ENCODE results near the gene ZNF385A. TPM values are rescaled to one million over a fixed set of nuclear protein-coding genes. Genes with fewer than 3 reads are reported as not detected.

The ZNF385A gene
- total and polyA plus RNA-seq, 2 donors (not counting 3 experiments of a cell fraction or from before 2014, with no cell fraction given): 1.6 to 7.9 TPM

DNA sequence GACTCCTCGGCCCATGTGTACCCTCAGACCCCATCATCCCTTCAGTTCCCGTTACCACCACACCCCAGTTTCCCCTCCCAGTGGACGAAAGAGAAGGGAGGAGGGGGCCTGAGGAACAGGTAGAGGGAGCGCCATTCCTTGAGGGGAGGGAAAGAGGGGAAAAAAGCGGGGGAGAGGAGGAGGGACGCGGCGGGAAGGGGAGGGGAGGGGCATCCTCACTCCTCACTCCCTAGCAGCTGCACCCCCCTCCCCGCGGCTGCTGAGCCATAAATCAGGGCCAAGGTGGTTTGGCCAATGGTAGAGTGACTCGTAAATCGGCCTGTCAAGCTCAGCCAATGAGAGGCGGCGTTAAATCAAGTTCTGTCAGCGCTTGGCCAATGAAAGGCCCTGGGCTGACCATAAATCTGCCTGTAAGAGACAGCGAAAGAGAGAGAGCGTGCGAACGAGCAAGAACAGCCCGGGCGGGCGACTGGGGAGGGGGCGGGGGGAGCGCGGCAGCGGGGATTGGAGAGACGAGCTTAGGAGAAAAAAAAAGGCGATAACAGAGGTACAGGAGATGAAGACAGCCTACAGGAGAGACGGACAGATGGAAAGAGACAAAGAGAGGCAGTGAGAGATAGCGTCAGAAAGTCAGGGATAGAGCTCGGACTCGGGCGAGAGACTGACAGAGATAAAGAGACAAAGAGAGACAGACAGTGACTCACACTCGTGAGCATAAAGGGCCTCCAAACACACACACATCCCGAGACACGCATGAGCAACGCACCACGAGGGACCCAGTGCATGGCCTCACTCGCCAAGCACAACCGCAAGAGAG is 25.4 kb downstream of the ZNF385A start:
- Histone ChIP-seq H3K9me1 (replicated peaks; ENCODE audit: control insufficient read depth, extremely low read depth, insufficient read depth, low read length) (no peaks in the 10 kb centered on the region), H3K4me3 (replicated peaks in 1 of 3; ENCODE audit: insufficient read depth in 1 of 3, low read depth in 1 of 3, low read length in 3 of 3) (peak overlapping the region; percentile 27 to 69 (median 69)), H3K27me3 (ENCODE audit: control insufficient read depth in 2 of 2, insufficient read depth in 2 of 2, low read length in 2 of 2) (no peaks in the 10 kb centered on the region), H3K9ac (replicated peaks; ENCODE audit: extremely low read depth, insufficient read depth, low read length) (peak overlapping the region; percentile 81), H3K36me3 (ENCODE audit: control insufficient read depth in 2 of 2, extremely low read depth in 1 of 2, insufficient read depth in 2 of 2, low read length in 2 of 2) (no peaks in the 10 kb centered on the region), H2AFZ (ENCODE audit: low read depth, low read length) (peak overlapping the region; percentile 87), H3K27ac (ENCODE audit: insufficient read depth, low read depth, low read length) (peak overlapping the region; percentile 82), H4K20me1 (replicated peaks; ENCODE audit: control insufficient read depth, extremely low read depth, insufficient read depth, low read length) (no peaks in the 10 kb centered on the region), H3K9me3 (replicated peaks; ENCODE audit: control insufficient read depth, insufficient read depth, low read length) (no peaks in the 10 kb centered on the region), H3K4me1 (ENCODE audit: control insufficient read depth, extremely low read depth, insufficient read depth, low read length) (peaks cover 27% of the 10 kb centered on the region), H3K79me2 (ENCODE audit: control insufficient read depth, insufficient read depth, low read length) (no peaks in the 10 kb centered on the region), H3K4me2 (ENCODE audit: insufficient read depth, low read length) (peak overlapping the region; percentile 79)
- POLR2A ChIA-PET: interaction anchor here (1.1 to 1.3 kb wide), 3 partner anchors 11 to 78 kb away, joined by 5 to 11 read pairs (median 7); partner anchors contain the start of genes CBX5, COPZ1 and HNRNPA1
- DNase-seq (ENCODE audit: low read depth, low spot score) (peak; percentile 99), FAIRE-seq (peak; percentile 99)
- dilution Hi-C loops (cut with MboI; ENCODE audit: extremely low pct_ligation_motif_present, low sequenced_read_pairs): no loop called here
- CTCF ChIA-PET: interaction anchor here (0.8 to 7.8 kb wide), 15 partner anchors 9 to 374 kb away, joined by 3 to 61 read pairs (median 8); partner anchors contain the start of genes CBX5, COPZ1, HNRNPA1 and HOXC10
- TF ChIP-seq, protein P1, sequence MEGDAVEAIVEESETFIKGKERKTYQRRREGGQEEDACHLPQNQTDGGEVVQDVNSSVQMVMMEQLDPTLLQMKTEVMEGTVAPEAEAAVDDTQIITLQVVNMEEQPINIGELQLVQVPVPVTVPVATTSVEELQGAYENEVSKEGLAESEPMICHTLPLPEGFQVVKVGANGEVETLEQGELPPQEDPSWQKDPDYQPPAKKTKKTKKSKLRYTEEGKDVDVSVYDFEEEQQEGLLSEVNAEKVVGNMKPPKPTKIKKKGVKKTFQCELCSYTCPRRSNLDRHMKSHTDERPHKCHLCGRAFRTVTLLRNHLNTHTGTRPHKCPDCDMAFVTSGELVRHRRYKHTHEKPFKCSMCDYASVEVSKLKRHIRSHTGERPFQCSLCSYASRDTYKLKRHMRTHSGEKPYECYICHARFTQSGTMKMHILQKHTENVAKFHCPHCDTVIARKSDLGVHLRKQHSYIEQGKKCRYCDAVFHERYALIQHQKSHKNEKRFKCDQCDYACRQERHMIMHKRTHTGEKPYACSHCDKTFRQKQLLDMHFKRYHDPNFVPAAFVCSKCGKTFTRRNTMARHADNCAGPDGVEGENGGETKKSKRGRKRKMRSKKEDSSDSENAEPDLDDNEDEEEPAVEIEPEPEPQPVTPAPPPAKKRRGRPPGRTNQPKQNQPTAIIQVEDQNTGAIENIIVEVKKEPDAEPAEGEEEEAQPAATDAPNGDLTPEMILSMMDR (IDR thresholded peaks at IDR 0.05; ENCODE audit: extremely low read depth in 1 of 2, insufficient read depth in 1 of 2, low read depth in 1 of 2, low read length in 2 of 2): no peak
- TF ChIP-seq EZH2 (IDR thresholded peaks at IDR 0.05; ENCODE audit: borderline replicate concordance, low read depth, low read length, severe bottlenecking): no peak
- TF ChIP-seq, protein P2, sequence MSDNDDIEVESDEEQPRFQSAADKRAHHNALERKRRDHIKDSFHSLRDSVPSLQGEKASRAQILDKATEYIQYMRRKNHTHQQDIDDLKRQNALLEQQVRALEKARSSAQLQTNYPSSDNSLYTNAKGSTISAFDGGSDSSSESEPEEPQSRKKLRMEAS (IDR thresholded peaks at IDR 0.05; ENCODE audit: insufficient read depth, insufficient read length): peak; percentile 82
- TF ChIP-seq GATA2 (IDR thresholded peaks at IDR 0.05; ENCODE audit: insufficient read depth, insufficient read length, low read depth, low read length): no peak
- TF ChIP-seq POLR2AphosphoS5 (IDR thresholded peaks at IDR 0.05; ENCODE audit: insufficient read depth, low read depth, low read length): peak; percentile 63
- peak; percentile 78 for TF ChIP-seq POLR2A (IDR thresholded peaks at IDR 0.05; ENCODE audit: low read depth, low read length)
- TF ChIP-seq FOS (IDR thresholded peaks at IDR 0.05; ENCODE audit: borderline replicate concordance, insufficient read depth, low read length): peak; percentile 71
- TF ChIP-seq MYC (IDR thresholded peaks at IDR 0.05; ENCODE audit: low read depth, low read length): peak; percentile 65
- peak; percentile 49 for TF ChIP-seq JUN (IDR thresholded peaks at IDR 0.05; ENCODE audit: borderline replicate concordance, insufficient read depth, insufficient read length, low read depth)
- intact Hi-C loops (cut with micrococcal nuclease): loop anchor here (1.0 to 2.0 kb wide), 5 partner anchors 23 to 139 kb away; partner anchors contain the start of genes CBX5, COPZ1 and HNRNPA1
- BruUV-seq (replicated peaks): no TSS peak

All from endothelial cell of umbilical vein (primary cell).